ENCODE results near the gene FSCB.
"Not testable (repeated sequence)": the region's sequence is repeated elsewhere in the genome, so short reads cannot be mapped to it uniquely, and the experiment has no call there.

The FSCB gene
- long read RNA-seq, donor 1 = 0 reads
- long read RNA-seq, donor 2 = 0 reads
- long read RNA-seq, donor 3 = 0 reads
- long read RNA-seq, donor 4 = 0 reads
- long read RNA-seq, donor 5 = 0 reads
- long read RNA-seq, donor 6 = 0 reads
- long read RNA-seq, donor 7 = 0 reads
- long read RNA-seq, donor 8 = 0 reads

GRCh38 chr14:44507183-44507582, at the start of gene FSCB:
Gene FSCB, minus strand, starts transcription at chr14:44507283. Its CDS starts 296 bp downstream, at chr14:44506987.
- DNase-seq = no peak

- DNase-seq = no peak
Observed at GRCh38 chr14:44531658-44532057, 24.6 kb upstream of the FSCB start.

- DNase-seq = no peak
Observed at GRCh38 chr14:44530475-44530874, 23.4 kb upstream of the FSCB start.

- DNase-seq = no peak
Observed at GRCh38 chr14:44529026-44529425, 21.9 kb upstream of the FSCB start.

- DNase-seq = no peak
Observed at GRCh38 chr14:44528180-44528579, 21.1 kb upstream of the FSCB start.

- no peak for DNase-seq
Observed at GRCh38 chr14:44525237-44525636, 18.2 kb upstream of the FSCB start.

- DNase-seq = not testable (repeated sequence)
Observed at GRCh38 chr14:44515668-44516067, 8.6 kb upstream of the FSCB start.

- no peak for DNase-seq
Observed at GRCh38 chr14:44508834-44509233, 1.8 kb upstream of the FSCB start.

- no peak for DNase-seq
Observed at GRCh38 chr14:44505588-44505987, 1.5 kb downstream of the FSCB start.

- no peak for DNase-seq
Observed at GRCh38 chr14:44497148-44497547, 9.9 kb downstream of the FSCB start.

- no peak for DNase-seq
Observed at GRCh38 chr14:44494137-44494536, 12.9 kb downstream of the FSCB start.

- DNase-seq = no peak
Observed at GRCh38 chr14:44490966-44491365, 16.1 kb downstream of the FSCB start.

GRCh38 chr14:44477953-44478352, 29.1 kb downstream of the FSCB start:
- DNase-seq = no peak

- no peak for DNase-seq
Observed at GRCh38 chr14:44468771-44469170, 38.3 kb downstream of the FSCB start.

- DNase-seq = no peak
Observed at GRCh38 chr14:44463356-44464004, 43.6 kb downstream of the FSCB start.

- DNase-seq = no peak
Observed at GRCh38 chr14:44462381-44462780, 44.7 kb downstream of the FSCB start.

GRCh38 chr14:44461811-44462210, 45.3 kb downstream of the FSCB start:
- no peak for DNase-seq

Measured in right kidney (tissue), 9 donors.